NK-92 (cell line): Measurements from ENCODE around the gene PELI1.

Experiments used
- DNase-seq: peaks from one replicate; lab custom pipeline; 2025; ENCODE audit not compliant: unreplicated experiment; lab: John Stamatoyannopoulos, UW

The PELI1 gene

GRCh38 chr2:64157792-64158191 is 13.6 kb upstream of the PELI1 start:
- no peak for DNase-seq

- no peak for DNase-seq
Measured at GRCh38 chr2:64153811-64154210, 9.6 kb upstream of the PELI1 start.

GRCh38 chr2:64151476-64151875 is 7.3 kb upstream of the PELI1 start:
- DNase-seq: no peak

DNA sequence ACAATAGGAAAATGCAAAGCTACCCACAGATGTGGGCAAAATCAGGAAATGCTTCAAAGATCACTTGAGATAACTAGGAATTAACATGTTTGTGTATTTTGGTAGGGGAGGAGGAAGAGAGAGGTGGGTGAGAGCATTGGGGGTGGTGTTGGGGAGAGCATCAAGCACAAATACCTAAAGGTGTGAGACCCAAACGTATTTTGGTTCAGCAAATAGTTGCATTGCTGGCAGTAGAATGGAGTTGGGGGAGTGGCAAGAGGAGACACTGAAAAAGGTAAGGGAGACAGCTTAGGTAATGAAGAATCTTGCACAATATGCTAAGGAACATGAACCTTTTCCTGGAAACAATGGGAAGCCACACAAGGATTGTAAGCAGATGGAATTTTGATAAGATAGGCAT is 1.5 kb upstream of the PELI1 start:
- DNase-seq: no peak

GRCh38 chr2:64145119-64145518 is 899 bp upstream of the PELI1 start:
- DNase-seq: no peak

DNA sequence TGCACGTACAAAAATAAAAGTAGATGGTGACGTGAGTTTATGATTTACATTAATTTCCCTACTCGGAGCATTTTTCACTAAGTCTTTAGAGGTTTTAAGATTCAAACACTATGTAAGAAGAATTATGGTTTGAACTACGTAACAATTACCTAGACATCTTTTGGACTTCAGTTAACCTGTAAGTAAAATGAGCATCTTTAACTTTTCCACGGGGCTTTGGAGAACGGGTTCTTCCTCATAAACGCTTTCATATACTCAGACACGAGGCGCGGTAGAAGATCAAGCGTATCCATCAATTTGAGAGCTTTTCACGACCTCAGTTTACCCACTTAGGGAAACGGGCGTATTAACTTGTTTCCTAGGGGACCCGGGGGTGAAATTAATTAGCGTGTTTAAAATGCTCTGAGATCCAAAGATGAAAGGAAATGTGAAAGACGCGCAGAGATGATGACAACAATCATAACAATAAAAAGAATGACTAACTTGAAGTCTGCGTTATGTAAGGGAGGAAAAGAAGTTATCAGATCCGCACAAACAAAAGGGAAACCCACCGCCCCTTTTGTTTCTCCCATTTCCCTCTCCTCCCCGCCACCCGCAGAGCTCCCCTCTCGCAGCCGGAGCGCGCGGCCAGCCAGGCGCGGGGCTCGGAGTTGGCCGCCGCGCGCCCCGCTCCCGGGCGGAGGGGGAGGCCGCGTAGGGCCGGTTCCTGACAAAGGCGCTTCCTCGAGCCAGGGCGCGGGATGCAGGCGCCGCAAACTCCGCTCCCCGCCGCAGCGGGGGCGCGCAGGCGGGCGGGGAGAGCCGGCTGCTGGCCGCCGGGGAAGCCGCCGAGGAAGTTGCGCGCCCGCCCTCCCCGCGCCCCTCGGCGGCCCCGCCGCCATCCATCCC is 807 bp downstream of the PELI1 start:
- DNase-seq: no peak

DNA sequence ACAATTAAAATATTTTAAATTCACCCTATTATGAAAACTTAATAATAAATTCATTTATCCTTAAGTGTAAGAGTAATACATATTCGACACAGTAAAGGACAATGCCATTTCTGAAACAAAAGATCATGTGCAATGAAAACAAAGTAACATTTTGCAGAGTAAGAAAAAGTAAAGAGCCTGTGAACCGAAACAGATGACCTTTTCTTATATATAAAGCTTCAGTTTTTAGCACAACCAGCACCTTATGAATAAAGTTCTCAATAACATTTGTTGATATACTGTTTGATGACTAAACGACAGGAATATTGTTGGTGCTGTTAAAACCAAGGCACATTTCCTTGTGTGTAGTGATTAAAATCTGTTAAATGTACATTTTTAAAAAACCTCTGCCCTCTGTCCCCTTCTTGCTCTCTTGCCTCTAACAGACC is 1.5 kb downstream of the PELI1 start:
- no peak for DNase-seq

DNA sequence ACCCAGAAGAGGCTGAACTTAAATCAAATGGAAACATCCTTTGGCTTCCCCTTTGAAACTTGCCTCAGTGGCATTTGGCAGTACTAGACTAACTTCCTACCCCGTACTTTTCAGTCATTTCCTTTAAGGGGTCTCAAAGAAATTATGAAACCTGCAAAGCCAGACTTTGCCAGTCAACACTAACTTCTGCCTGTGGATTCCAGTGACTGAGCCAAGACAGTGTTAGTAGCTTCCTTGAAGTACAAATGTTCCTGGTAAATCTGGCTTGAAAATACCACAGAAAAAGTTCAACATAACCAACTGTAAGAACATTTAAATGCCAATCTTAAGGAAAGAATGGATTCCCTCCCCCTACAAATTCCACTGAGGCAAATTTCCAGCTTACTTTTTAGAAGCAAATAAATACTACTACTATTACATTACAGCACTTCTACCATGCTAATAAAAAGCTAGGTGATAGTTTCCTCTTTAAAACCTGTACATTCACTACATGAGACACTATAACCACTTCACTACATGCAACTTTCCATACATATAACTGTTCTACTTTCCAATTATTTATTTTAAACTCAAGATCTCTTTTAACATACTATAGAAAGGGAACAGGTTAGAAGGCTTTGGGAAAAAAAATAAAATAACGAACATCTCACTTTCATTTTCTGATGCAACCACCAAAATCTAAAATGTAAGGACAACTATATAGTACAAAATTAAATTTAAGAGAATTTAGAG is 2.4 kb downstream of the PELI1 start:
- DNase-seq: no peak

DNA sequence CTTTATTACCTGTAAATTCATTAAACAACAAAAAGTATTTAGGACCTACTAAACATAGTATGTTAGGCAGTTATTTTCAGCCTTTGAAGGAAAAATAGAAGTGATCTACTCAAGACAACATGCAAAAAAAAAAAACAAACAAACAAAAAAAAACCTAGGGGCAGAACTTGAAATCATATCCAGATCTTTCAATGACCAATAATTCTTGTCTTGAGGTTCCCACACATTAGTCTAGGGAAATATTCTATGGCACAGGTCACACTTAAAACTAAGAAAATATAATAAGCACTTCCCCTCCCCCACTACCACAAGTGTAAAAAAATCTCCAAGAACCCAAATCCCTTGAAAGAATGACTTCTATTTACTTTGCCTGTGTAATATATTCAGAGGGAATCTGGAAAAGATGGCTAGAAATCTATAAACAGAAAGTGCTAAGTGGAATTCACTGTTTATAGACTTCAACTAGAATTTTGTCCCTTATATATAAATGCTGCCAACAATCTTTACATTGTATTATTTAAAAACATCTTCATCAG is 3.5 kb downstream of the PELI1 start:
- no peak for DNase-seq

GRCh38 chr2:64139956-64140355 is 4.3 kb downstream of the PELI1 start:
- DNase-seq: no peak

GRCh38 chr2:64137996-64138395 is 6.2 kb downstream of the PELI1 start:
- no peak for DNase-seq

GRCh38 chr2:64137567-64137966 is 6.7 kb downstream of the PELI1 start:
- no peak for DNase-seq

DNA sequence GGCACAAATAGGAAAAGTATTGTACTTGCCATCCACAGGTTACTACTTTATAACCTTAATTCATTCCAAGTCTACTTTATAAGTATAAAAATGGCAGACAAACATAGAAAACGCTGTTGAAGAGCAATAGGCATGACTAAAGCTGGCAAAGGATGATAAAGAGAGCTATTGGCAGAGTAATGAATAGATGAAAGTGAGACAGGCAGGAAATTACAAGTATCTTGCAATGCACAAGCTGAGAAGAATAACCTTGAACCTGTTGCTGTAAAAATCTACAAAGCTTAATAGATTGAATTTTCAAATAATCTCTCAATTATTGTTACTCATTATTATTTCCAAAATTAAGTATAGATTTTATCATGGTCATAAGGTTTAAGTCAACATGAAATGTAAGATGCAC is 8.8 kb downstream of the PELI1 start:
- no peak for DNase-seq

DNA sequence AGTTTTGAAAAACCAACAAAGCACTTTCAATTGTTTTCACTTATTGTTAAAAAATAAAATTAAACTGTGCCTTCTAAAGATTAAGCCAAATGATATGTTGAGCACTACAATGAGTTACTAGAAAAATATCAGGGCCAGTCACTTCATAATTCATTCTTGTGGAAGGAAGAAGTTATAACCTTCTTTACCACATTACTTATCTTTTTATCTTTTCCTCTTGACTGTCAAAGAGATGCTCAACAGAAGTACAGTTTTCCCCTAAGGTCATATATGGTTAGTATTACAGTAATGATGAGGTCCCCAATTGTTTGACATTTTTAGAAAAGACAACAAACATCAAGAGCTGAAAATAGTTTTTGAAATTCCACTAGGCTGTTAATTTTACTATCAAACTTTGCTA is 9.4 kb downstream of the PELI1 start:
- no peak for DNase-seq

GRCh38 chr2:64133828-64134227 is 10.4 kb downstream of the PELI1 start:
- no peak for DNase-seq

DNA sequence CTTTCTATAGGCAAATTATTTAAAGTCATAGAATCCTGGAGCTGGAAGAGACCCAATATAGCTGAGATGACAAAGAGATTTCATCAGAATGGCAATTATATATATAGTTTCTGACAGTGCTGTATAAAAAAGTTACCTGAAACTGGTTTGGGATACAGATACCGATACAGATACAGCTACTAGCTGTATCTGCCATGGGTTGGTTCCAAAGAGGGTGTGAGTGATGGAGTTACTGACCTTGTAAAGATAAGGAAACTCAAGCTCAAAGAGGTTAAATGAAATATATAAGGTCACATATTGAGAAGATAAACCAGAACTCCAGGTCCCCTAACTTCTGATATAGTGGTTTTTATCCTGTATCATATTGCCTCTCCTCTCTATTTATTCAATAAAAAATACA is 10.9 kb downstream of the PELI1 start:
- DNase-seq: no peak

DNA sequence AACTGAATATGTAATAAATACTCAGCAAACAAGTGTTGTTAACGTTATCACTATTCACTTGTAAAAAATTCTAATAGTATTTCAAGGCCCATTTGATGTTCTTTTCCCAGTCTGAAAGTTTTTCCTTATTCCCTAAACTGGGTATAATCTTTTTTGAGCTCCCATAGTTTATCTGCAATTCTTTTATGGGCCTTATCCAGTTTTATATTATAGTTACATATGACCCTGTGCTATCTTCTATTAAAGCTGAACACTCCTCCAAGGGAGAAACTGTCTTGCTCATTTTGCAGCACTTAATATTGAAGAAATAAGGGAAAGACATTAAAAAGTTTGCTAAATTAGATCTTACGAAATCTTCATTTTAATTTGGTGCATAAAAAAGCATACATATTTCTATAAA is 13.9 kb downstream of the PELI1 start:
- no peak for DNase-seq

- no peak for DNase-seq
Measured at GRCh38 chr2:64128943-64129391, 15.3 kb downstream of the PELI1 start.

DNA sequence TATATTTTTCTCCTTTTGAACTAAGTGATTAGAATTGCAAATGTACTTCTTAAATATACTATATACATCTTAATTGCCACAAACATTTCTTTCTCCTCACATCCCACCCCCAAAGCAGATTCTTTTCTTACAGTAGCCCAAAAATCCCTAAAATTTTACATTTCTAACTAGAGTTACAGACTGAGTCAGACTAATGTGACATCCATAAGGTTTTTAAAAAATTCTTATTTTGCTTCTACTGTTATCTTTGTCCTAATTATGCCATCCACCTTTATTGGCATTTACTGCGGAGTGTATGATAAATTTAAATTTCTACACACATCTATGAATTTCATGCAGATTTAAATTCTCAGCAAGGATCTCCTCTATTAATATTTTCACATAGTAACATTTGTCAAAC is 15.8 kb downstream of the PELI1 start:
- DNase-seq: no peak

- no peak for DNase-seq
Measured at GRCh38 chr2:64127119-64127518, 17.1 kb downstream of the PELI1 start.

DNA sequence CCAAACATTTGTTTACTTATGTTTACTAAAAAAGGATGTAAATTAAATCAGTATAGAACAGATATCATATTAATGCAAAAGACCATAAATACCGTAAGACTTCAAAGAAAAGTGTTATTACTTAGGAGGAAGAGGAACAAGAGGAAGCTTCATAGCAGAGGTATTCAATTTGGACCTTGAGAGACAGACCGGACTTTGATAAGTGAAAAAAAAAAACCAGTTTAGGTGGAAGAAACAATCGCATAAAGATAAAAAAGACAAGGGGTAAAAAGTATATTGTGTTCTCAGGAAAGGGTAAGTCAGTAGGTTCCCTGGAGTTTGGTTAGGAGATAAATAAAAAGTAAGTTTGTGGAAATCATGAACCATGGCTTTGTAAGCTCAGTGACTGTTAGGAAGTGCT is 17.6 kb downstream of the PELI1 start:
- DNase-seq: no peak

GRCh38 chr2:64124571-64124970 is 19.6 kb downstream of the PELI1 start:
- DNase-seq: no peak
